ENCODE results near the gene STARD13. TPM values are rescaled to one million over a fixed set of nuclear protein-coding genes. Genes with fewer than 3 reads are reported as not detected.

The STARD13 gene
- total and polyA plus RNA-seq, 2 donors (not counting 1 experiment from before 2014, with no cell fraction given) = 0.06 to 0.22 TPM

- H3K4me2 ChIP-seq (replicated peaks; ENCODE audit: low read depth, low read length, poor library complexity, severe bottlenecking) = no peak overlapping the region
Observed at GRCh38 chr13:33119022-33119781, 166.4 kb downstream of the STARD13 start.

More at GRCh38 chr13:33119022-33119781, 166.4 kb downstream of the STARD13 start:
- Histone ChIP-seq H3K9ac (ENCODE audit: low read length) (no peak overlapping the region), H3K27ac (ENCODE audit: low read length in 2 of 2) (no peak overlapping the region), H3K36me3 (replicated peaks in 1 of 2; ENCODE audit: control extremely low read depth in 1 of 2, control insufficient read depth in 1 of 2, extremely low read depth in 1 of 2, insufficient read depth in 2 of 2, low read length in 1 of 2) (no peaks in the 10 kb centered on the region), H2AFZ (ENCODE audit: insufficient read depth, low read depth, low read length, poor library complexity, severe bottlenecking) (no peak overlapping the region), H3K9me3 (ENCODE audit: control extremely low read depth in 1 of 3, control insufficient read depth in 2 of 3, insufficient read depth in 1 of 3, low read length in 2 of 3) (no peaks in the 10 kb centered on the region), H3K27me3 (replicated peaks in 1 of 4; ENCODE audit: control extremely low read depth in 1 of 4, control insufficient read depth in 3 of 4, insufficient read depth in 4 of 4, low read length in 3 of 4) (peaks cover 0 to 4% (median 0%) of the 10 kb centered on the region in 4 experiments), H3K79me2 (ENCODE audit: control insufficient read depth, insufficient read depth, low read length) (no peaks in the 10 kb centered on the region), H3K4me3 (ENCODE audit: control extremely low read depth in 1 of 5, extremely low read depth in 1 of 5, insufficient read depth in 1 of 5, low read depth in 2 of 5, low read length in 4 of 5) (no peak overlapping the region), H3K4me1 (ENCODE audit: control insufficient read depth in 2 of 2, insufficient read depth in 2 of 2, low read length in 2 of 2) (no peaks in the 10 kb centered on the region), H4K20me1 (ENCODE audit: control insufficient read depth, insufficient read depth, low read length, poor library complexity, severe bottlenecking) (no peaks in the 10 kb centered on the region)
- ATAC-seq (ENCODE audit: low read depth) (no peak), DNase-seq (no peak)
- intact Hi-C loops (cut with micrococcal nuclease) = no loop called here
- no peaks in the 10 kb centered on the region for H3K9me3 Mint-ChIP-seq (ENCODE audit: insufficient read depth)
- H3K4me1 Mint-ChIP-seq = no peaks in the 10 kb centered on the region
- POLR2A ChIA-PET = no interaction called here
- TF ChIP-seq EZH2 (IDR thresholded peaks at IDR 0.05; ENCODE audit: borderline replicate concordance, insufficient read depth, low read depth, low read length, poor library complexity, severe bottlenecking) (no peak), CTCF (IDR thresholded peaks at IDR 0.05) (no peak)
- WGBS (ENCODE audit: insufficient coverage) = 81% methylated on average over 4 of the region's 7 CpGs
- no peak overlapping the region for H3K4me3 Mint-ChIP-seq
- H3K27ac Mint-ChIP-seq = no peak overlapping the region
- H3K27me3 Mint-ChIP-seq = peaks cover 19% of the 10 kb centered on the region
- CTCF ChIA-PET = no interaction called here

All from B cell (primary cell).